T-helper 22 cell (primary cell): Measurements from ENCODE around the gene SEMA3G.

Experiments
- DNase-seq: peaks from one replicate; pipeline ENCODE4 v3.0.0-alpha.2; 2020; ENCODE audit warnings: low read depth

Gene SEMA3G

DNA sequence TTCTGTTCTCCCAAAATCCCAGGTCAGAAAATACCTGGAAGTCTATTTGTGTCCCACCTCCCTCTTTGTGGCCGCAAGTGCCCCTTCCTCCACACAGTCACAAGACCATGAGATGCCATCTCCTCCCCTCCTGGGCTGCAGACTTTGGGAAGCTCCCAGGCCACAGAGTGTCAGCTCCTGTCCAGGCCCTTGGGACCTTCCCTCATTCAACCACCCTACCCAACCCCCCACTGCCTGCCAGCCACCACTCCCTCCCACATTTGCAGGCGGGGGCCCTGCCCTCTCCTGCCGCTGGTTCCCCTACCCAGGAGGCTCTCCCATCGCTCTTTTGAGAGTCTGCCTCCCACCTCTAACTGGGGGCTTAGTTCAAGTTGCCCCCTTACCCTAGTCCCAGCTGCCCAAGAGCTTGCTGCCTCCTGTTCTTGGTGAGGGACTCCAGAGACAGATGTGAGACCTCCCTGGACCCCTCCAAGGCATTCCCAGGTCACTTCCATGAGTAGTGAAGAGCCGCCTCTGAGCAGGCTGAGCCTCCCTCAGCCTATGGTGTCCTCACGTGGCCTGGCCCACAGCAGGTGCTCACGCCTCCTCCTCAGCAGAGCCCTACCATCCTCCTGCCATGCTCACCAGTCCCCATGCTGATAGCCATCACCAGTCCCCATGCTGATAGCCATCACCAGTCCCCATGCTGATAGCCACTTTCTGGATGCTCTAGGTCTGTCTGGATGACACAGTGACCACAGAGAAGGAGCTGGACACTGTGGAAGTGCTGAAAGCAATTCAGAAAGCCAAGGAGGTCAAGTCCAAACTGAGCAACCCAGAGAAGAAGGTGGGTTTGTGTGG is 34.4 kb upstream of the SEMA3G start:
- DNase-seq = no peak

DNA sequence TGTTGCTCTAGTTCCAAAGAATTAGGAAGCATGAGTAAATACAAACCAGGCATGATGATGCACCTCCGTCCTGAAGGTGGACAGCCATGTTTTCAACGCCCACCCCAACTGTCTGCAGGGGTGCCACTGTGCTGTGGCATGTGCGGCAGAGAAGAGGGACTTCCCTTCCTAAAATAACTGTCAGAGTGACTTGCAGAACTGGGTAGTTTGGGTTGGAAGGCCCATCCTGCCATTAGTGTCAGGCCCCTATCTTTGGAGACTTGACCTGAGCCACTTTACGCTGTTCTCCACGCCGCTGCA is 32.8 kb upstream of the SEMA3G start:
- DNase-seq = no peak

DNA sequence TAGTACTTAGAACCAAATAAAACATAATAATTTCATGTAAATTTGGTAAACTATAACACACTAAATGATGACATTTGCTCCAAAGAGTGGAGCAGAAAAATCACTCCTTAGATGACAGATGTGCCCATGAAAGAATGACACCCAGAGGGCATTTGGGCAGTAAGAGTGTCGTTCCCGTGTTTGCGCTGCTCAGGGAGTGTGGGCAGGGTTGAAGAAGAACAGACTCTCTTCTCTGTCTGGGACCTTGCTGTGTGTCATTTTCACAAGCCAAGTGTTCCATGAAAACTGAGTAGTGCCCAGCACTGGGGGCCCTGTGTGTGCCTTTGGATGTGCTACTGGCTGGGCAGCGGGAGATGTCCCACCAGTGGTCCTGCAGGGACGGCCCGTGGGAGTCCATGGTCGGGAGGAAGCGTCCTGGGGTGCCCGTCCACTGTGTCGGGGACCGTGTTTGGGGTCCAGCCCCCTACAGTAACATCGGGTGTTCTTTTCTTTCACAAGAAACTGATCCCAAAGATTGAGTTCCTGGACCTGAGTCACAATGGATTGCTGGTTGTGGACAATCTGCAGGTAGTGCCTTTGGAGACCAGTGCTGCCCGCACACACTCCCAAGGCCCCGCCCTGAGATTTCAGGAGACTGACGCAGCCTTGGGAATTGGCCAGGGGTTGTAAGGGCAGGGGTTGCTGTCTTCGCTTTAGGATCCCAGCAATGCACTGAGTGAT is 32.3 kb upstream of the SEMA3G start:
- no peak for DNase-seq

DNA sequence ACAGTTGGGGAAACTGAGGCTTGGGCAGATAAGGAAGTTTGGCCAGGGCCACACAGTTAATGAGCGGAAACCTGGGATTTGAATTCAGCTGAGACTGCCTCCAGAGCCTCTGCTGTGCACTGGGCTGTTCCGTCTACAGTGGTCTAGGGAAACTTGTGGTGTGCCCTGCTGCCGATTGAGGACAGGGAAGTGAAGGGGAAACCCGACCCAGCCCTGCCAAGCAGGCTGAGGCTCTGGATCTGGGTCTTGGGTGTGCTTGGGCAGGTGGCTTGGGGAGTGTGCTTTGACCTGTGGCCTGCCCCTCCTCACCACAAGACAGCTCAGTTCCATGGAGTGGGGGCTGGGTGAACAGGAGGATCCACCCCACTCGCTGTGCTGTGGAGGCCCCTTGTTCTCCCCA is 28.1 kb upstream of the SEMA3G start:
- DNase-seq = no peak

DNA sequence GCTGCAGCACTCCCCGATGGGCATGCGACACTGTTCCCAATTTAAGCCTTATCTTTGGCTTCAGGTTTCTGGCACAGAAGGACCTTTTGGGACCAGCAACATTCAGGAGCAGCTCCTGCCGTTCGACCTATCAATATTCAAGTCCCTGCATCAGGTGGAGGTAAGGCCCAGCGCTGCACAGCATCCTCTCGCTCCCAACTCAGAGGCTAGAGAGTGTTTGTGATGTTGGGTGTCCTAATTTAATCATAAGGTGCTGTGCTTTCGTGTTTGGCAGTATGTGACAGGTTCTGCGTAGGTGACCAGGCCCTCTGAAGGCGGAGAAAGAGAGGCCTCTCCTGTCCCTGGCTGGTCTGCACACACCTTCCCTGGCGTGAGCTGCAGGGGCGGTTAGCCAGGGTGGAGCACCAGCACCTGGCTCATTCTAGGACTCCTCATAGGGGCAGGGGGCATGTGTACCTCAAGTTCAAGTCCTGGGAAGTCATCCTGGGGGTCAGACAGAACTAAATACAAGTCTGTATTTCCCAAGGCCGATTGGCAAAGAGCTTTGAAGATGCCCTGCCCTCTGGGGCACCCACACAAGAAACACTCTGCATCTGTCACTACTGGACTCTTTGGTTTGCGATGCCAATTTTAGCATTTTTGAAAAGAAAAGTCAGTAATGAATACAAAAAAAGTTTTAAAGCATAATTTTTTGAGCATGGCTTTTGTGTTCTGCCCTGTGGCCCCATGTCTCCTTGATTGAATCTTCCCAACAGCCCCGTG is 27.5 kb upstream of the SEMA3G start:
- no peak for DNase-seq

DNA sequence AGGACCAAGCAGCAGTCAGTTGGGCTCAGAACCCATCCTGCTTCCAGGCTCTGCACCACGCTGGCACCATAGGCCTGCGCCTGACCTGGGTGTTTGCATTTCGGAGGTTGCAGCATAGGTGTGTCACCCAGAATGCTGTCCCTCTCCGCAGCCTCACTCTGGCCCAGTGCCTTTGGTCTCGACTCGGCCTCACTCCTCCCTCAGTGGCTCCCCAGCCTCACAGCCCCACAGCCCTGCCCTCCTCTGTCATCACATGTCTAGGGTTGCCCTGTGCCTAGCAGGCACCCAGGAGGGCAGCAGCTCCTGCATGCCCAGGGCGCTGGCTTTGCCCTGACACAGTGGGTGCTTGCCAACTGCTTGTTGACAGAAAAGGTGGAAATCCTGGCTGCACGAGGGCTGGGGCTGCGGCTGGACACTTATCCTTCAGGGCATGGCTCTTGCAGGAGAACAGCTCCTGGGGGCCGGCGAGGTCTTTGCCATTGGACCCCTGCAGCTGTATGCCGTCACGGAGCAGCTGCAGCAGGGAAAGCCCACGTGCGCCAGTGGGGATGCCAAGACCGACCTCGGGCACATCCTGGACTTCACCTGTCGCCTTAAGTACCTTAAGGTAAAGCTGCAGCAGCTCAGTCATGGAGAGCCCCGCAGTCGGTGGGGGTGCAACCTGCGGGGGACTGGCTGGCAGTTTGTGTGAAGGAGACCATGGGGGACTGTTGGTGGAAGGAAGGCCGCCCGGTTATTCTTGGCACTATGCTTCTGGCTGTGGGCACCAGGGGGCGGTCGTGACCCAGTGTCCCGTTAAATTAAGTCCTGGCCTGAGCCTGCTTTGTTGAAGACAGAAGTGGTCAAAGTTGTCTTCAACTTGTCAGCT is 26.7 kb upstream of the SEMA3G start:
- DNase-seq = no peak

DNA sequence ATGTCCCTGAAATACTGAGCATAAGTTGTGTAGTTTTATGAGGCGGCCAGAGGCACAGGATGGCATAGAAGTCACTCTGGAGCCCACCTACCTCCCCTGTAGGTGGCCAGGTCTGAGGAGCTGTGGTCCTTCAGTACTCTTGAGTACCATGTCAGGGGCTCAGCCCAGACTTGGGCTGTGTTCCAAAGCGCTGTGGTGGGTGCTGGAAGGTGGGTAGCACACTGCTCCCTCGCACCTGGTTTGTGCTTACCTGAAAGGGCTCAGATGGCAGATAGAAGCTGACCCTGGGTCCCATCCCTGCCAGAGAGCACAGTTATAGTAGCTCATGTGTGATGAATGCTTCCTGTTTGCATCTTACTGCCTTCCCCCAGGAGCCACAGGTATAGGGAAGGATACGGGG is 26.0 kb upstream of the SEMA3G start:
- DNase-seq = no peak

DNA sequence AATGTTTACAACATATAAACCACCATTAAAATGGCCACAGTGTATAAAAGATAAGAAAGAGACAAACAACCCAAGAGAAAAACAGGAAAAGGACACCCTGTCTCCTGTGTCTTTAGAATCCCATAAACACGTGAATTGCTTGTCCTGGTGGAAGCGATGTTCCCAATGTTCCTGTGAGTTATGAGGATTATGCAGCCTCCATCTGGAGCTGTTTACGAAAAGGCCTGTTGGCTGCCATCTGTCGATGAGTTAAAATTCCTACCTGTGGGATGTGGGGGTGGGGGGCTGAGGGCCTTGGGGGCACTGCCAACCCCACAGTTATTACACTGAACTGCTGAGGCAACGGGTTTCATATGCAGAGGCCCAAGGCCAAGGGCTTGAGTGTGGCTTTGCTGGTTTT is 24.1 kb upstream of the SEMA3G start:
- no peak for DNase-seq

DNA sequence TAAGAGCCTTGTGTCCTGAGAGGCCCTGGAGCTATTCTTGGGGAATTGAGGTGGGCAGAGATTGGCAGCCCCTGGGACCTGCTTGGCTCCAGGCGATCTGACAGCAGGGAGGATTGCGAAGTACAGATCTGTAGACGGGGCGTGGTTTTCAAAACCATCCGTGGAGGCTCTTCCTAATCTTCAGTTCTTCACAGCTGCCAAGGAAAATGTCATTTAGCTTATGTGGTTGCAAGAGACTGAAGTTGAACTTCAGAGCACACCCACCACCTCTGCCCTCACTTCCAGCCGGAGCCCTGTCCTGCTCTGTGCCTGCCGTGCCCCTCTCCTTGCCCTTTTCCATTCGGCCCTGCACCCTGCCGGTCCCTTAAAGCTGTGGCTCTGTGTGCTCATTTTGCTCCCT is 23.4 kb upstream of the SEMA3G start:
- no peak for DNase-seq

DNA sequence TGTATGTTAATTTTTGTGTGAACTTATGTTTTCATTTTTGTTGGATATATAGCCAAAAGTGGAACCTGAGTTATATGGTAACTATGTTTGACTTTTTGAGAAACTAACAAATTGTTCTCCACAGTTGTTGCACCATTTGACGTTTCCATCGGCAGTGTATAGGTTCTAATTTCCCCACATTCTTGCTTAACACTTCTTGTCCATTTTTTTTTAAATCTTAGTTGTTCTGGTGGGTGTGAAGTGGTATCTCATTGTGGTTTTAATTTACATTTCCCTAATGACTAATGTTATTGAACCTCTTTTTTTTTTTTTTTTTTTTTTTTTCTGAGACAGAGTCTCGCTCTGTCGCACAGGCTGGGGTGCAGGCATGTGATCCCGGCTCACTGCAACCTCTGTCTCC is 18.5 kb upstream of the SEMA3G start:
- no peak for DNase-seq

DNA sequence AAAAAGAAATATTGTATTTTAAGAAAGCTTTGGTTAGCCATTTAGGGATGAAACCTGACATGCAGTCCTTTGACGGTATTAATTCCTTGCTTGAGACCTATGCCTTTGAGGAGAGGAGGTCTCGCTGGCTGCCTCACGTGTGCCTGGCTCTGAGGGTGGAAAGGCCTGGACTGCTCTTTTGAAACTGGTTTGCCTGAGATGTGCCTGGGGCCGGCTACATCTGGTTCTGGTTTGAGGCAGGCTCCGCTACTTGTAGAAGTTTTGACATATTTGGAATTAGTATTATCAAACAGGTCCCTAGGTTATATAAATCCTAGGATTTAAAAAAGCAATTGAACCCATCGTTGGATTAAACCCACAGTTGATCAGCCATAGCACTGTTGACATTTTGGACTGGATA is 17.0 kb upstream of the SEMA3G start:
- no peak for DNase-seq

DNA sequence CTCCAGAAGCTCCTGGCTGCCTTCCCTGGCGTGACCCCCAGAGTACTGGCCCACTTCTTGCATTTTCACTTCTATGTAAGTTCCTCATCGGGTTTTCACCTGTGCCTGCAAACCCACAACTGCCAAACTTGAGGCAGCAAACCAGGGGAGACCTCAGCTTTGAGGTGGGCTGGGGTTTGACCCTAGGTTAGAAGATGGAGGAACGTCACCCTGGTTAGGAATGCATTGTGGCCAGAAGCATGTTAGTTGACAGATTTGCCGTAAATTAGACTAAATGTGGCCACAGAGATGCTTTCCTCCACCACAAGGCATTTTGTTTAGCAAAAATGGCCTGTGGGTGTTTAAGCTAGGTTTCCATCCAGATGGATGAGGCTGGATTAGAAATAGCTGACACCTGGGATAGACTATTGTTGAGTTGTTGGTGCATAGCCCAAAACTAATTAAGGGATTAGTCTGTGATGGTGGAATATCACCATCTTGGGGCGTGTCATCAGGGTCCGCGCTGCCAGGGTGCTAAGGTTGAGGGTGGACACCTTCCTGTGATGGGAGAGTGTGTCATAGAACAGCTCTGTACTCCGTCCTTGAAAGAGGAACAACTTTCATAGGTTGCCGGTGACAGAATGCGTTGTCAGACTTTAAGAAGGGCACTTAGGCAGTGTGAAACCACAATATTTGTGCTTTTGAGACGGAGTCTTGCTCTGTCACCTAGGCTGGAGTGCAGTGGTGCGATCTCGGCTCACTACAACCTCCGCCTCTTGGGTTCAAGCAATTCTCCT is 14.1 kb upstream of the SEMA3G start:
- no peak for DNase-seq

DNA sequence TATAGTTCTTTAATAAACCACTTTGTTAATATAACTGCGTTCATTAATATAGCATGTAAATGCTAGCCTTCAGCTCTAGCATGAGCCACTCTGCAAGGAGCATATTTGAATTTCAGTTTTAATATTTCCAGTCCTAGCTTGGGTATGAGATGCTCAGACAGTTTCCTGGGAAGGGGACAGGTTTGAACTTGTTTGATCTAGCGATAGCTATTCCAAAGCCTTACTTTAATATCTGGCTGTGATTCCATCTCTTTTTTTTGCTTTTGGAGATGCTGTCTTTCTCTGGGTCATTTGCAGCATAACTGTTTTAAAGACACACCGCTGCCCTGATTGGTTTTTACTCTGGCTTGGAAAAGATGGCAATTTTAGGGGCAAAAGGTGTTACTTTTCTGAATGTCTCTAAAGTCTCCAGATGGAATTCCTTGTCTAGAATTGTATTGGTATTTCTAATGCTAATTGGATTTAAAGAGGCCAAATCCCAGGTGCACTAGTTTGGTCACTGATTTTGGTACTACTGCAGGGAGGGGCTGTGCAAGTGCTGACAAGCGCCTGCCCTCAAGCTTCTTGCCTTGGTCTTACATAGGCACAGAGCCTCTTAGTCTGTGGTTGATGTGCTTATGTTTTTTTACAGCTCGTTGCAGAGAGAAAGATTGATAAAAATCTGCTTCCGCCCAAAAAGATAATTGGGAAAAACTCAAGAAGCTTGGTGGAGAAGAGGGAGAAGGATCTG is 13.3 kb upstream of the SEMA3G start:
- no peak for DNase-seq

DNA sequence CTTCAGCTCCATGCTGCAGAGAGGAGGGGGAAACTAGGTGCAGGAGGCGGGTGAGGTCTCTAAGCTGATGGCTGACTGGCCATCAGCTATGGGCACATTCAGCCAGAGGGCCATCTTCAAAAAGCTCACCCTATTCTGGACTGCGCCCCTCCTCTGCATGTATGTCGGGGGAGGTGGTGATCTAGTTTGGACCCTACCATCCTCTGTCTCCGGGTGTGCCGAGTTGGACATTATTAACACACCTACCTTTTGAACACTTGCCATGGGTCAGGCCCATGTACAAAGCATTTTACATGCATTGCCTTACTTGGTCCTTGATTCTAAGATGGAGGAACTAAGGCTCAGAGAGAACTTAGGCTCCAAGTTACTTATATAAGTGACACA is 11.9 kb upstream of the SEMA3G start:
- DNase-seq = no peak

DNA sequence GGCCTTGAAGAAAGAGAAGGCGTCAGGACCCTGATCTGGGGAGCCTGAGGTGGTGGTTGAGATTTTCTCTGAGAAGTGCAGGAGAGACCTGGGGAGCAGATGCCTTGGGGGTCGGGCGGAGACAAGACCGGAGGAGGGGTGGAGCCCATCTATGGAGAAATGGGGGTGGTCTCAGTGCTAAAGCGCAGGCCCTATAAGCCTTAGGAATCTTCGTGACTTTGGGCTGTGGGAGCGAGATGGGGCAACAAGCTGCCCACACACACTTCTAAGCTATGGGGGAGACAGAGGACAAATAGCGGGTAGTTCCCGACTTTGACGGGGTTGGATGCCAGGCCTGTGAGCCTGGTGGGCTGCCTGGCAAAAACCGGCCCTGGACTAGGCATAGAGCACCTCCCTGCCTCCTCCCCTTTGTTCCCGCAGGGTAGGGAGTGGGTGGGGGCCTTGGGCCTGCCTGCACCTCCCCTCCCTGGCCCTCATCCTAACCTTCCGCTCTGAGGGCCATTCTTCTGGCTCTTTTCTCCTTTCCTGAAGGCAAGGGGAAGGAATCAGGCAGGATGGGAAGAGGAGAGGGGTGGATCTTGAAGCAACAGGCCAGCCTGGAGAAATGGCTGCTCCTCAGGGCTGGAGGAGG is 11.4 kb upstream of the SEMA3G start:
- no peak for DNase-seq

DNA sequence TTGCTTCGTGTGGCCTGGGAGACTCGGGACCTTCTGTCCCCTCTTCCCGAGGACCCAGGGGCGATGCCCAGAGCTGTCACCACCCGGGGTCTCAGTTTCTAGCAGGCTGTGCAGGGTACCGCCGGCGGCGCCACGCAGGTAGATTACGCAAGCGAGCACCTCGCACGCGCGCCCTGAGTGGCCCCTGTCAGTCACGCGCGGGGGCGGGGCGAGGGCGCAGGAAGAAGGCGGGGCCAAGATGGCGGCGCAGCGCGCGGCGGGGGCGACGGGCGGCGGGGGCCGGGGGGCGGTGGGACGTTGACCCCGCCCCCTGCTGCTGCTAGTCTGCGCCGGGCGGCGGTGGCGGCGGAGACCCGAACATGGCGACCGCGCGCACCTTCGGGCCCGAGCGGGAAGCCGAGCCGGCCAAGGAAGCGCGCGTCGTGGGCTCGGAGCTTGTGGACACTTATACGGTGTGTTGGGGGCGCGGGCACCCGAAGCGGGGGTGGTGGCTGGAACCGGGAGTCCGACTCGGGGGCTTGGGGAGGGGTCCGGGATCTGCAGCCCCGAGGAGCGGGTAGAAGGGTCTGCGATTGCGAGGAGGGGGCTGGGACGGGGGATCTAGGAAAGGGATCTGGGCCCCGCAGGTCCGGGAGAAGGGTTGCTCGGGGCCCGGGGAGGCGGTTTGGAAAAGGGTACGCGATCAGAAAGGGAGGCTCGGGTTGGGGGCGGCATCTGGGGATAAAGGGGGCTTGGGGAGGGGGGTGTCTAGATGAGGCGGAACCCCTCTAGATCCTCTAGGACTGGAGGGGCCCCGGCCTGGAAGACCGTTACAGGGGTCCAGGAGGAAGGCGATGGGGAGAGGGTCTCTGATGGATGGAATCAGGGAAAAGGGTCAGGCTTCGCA is 10.6 kb upstream of the SEMA3G start, which contains the start of gene NISCH:
Gene NISCH, plus strand, starts transcription at position 322 of the 886 bp plus-strand sequence. Its CDS starts 38 bp downstream, at position 360.
- peak; percentile 89 for DNase-seq

DNA sequence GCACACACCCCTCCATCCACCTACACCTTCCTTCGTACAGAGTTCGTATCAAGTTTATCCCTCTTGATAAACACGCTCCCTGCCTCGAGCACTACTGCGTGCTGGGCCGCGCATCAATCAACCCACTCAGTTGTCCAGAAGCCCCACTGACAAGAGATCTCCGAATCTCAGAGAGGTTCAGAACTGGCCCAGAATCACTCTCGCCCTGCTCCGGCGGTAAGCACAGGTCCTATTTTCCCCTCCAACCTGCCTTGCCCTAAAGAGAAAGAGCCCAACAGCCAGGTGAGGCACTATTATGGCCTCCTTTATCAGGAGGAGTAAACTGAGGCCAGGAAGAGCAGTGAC is 10.0 kb upstream of the SEMA3G start:
- DNase-seq = no peak

DNA sequence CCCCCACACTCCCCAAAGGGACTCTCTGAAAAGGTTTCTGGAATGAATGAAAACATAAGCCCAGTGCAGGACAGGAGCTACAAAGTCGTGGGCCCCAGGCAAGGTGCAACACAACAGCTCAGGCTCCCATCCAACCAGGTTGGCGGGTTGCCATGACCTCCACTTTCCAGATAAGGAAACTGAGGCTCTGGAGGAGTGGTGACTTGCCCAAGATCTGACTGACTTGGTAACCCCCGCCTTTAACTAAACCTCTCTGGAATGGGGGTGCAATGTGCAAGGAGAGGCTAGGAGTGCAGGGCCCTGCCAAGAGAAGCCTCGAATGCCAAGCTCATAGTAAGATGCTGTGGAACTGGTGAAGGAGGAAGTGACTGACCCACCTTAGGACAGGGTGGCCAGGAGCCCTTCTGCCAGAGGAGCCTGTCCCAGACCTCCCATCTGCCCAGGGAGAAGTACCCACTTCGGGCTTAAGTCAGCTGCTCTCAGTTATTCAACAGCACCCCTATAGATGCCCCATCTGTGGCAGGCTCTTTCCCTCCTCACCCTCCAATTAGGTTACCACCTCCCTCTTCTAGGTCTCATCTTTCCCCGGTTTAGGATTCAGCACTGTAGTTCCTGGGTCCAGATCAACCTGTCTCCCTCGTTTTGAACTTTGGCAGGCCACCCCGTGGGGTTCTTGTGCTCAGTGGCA is 9.5 kb upstream of the SEMA3G start:
- DNase-seq = no peak
